GM19351 (cell line): ENCODE results near the gene SAMD11.

Experiments used
- ATAC-seq: cut with Tn5 transposase; IDR thresholded peaks from one replicate; pipeline ENCODE4 v1.9.1; 2021; ENCODE audit warnings: mild to moderate bottlenecking, moderate library complexity; ENCODE audit not compliant: unreplicated experiment

Gene SAMD11

GRCh38 chr1:931380-932172 lies 7.9 kb downstream of the SAMD11 start:
- ATAC-seq: no peak

GRCh38 chr1:932173-932510 lies 8.4 kb downstream of the SAMD11 start:
- no peak for ATAC-seq

GRCh38 chr1:932776-933602 lies 9.3 kb downstream of the SAMD11 start:
- ATAC-seq: no peak

GRCh38 chr1:933603-933940 lies 9.8 kb downstream of the SAMD11 start:
- no peak for ATAC-seq

GRCh38 chr1:934991-935750 lies 11.4 kb downstream of the SAMD11 start:
- ATAC-seq: no peak

GRCh38 chr1:935751-936231 lies 12.1 kb downstream of the SAMD11 start:
- no peak for ATAC-seq

- ATAC-seq: no peak
These were observed 12.9 kb downstream of the SAMD11 start for GRCh38 chr1:936348-937264.

GRCh38 chr1:937521-937920 lies 13.8 kb downstream of the SAMD11 start:
- ATAC-seq: no peak

GRCh38 chr1:938088-938683 lies 14.5 kb downstream of the SAMD11 start:
- no peak for ATAC-seq

- no peak for ATAC-seq
These were observed 15.2 kb downstream of the SAMD11 start for GRCh38 chr1:938711-939489.

- no peak for ATAC-seq
These were observed 15.9 kb downstream of the SAMD11 start for GRCh38 chr1:939511-940106.

GRCh38 chr1:940107-941014 lies 16.6 kb downstream of the SAMD11 start:
- ATAC-seq: no peak

GRCh38 chr1:941015-941587 lies 17.4 kb downstream of the SAMD11 start:
- ATAC-seq: no peak

- ATAC-seq: no peak
These were observed 18.1 kb downstream of the SAMD11 start for GRCh38 chr1:941588-942383.

GRCh38 chr1:942411-942821 lies 18.7 kb downstream of the SAMD11 start:
- ATAC-seq: no peak

- ATAC-seq: no peak
These were observed 19.3 kb downstream of the SAMD11 start for GRCh38 chr1:942864-943533.
